OCI-LY7 (cell line): ENCODE data around the gene MRPS23. TPM values are rescaled to one million over a fixed set of nuclear protein-coding genes. Genes with fewer than 3 reads are reported as not detected.

Experiments used
- BruUV-seq: library from RNA; stranded (reverse); fragments of 400-500 nt; replicated peaks from 2 replicates; lab custom pipeline; 2021; lab: Mats Ljungman, UMichigan
- CTCF ChIA-PET: fragments of 300-600 bp; sonication (Branson Sonifier 250); formaldehyde crosslinking; loops from one replicate; lab custom pipeline; 2022; ENCODE audit warnings: antibody characterized with exemption; ENCODE audit not compliant: unreplicated experiment; lab: Charles Lee
- POLR2A ChIA-PET: fragments of 300-600 bp; sonication (Branson Sonifier 250); formaldehyde crosslinking; loops from one replicate; lab custom pipeline; 2022; ENCODE audit warnings: antibody characterized with exemption; lab: Charles Lee
- DNase-seq: peaks from one replicate; pipeline ENCODE4 v3.0.0-alpha.2; 2015; ENCODE audit warnings: low spot score
- H2AFZ ChIP-seq: fragments of 200-600 bp; sonication (generic), shearing (Covaris generic); 2 replicates; pipeline ENCODE4 v1.6.1; 2014; ENCODE audit warnings: mild to moderate bottlenecking, antibody characterized with exemption, low read length, moderate library complexity
- H3K27ac ChIP-seq: fragments of 200-600 bp; sonication (generic); 2 replicates; pipeline ENCODE4 v1.5.1; 2014; ENCODE audit warnings: mixed run types, low read depth, mild to moderate bottlenecking, moderate library complexity, low read length, inconsistent platforms; ENCODE audit not compliant: poor library complexity, severe bottlenecking
- H3K36me3 ChIP-seq: fragments of 200-600 bp; sonication (generic); 2 replicates; pipeline ENCODE4 v1.6.1; 2014; ENCODE audit warnings: mild to moderate bottlenecking, antibody characterized with exemption, low read length, moderate library complexity, mixed read lengths; ENCODE audit not compliant: insufficient read depth
- H3K4me1 ChIP-seq: fragments of 200-600 bp; sonication (generic); 2 replicates; pipeline ENCODE4 v1.5.1; 2014; ENCODE audit warnings: mild to moderate bottlenecking, low read length; ENCODE audit not compliant: insufficient read depth, poor library complexity, severe bottlenecking
- H3K4me2 ChIP-seq: fragments of 200-600 bp; sonication (generic); 2 replicates; pipeline ENCODE4 v1.6.1; 2014; ENCODE audit warnings: mild to moderate bottlenecking, low read length
- H3K4me3 ChIP-seq: fragments of 200-600 bp; sonication (generic); 2 replicates; pipeline ENCODE4 v1.5.1; 2014; ENCODE audit warnings: mild to moderate bottlenecking, low read depth, low read length; ENCODE audit not compliant: poor library complexity, severe bottlenecking
- H3K79me2 ChIP-seq: fragments of 200-600 bp; sonication (generic); 2 replicates; pipeline ENCODE4 v1.6.1; 2016; ENCODE audit warnings: low read depth, mild to moderate bottlenecking, low read length, moderate library complexity, mixed read lengths; ENCODE audit not compliant: insufficient read depth
- H3K9me2 ChIP-seq: fragments of 200-600 bp; sonication (generic); 2 replicates; pipeline ENCODE4 v1.6.1; 2016; ENCODE audit warnings: mild to moderate bottlenecking, low read length, mixed read lengths; ENCODE audit not compliant: insufficient read depth
- H3K9me3 ChIP-seq: fragments of 200-600 bp; sonication (generic); 2 replicates; pipeline ENCODE4 v1.6.1; 2014; ENCODE audit warnings: mild to moderate bottlenecking, mixed run types, low read length, mixed read lengths
- H4K20me1 ChIP-seq: fragments of 200-600 bp; sonication (generic); 2 replicates; pipeline ENCODE4 v1.6.1; 2014; ENCODE audit warnings: mild to moderate bottlenecking, antibody characterized with exemption, low read length, moderate library complexity, mixed read lengths; ENCODE audit not compliant: insufficient read depth
- CTCF ChIP-seq: fragments of 200-600 bp; sonication (generic); conservative IDR thresholded peaks from 2 replicates; pipeline ENCODE4 v1.5.1; 2014; ENCODE audit warnings: mild to moderate bottlenecking, antibody characterized with exemption, low read length, moderate library complexity, mixed read lengths
- EZH2phosphoT487 ChIP-seq: fragments of 200-600 bp; sonication (generic); IDR thresholded peaks from 2 replicates; pipeline ENCODE4 v1.6.1; 2018; ENCODE audit warnings: low read depth, borderline replicate concordance, mild to moderate bottlenecking, mixed run types, antibody characterized with exemption, low read length, moderate library complexity, mixed read lengths
- intact Hi-C: fragments of 100-400 bp; cut with micrococcal nuclease; formaldehyde crosslinking; loops from one replicate; pipeline ENCODE4 v1.10.0; 2022; ENCODE audit not compliant: unreplicated experiment
- total RNA-seq, 2 experiments: library from RNA; depleted of rRNA in 1 of 2; stranded (reverse); fragments of >200 nt in 1 of 2; shearing (Covaris generic) in 1 of 2; gene quantifications; 2 replicates each; pipeline ENCODE4 v1.2.3, GENCODE V29; 2014 to 2022

MRPS23 gene
- total RNA-seq, 2 experiments from 2014 or later, result 50.3 to 73.5 TPM

GRCh38 chr17:57888311-57889216 is 38.7 kb upstream of the MRPS23 start:
- H3K36me3 ChIP-seq, result no peaks in the 10 kb centered on the region
- intact Hi-C loops, result no loop called here
- no peaks in the 10 kb centered on the region for H3K9me2 ChIP-seq
- no peak overlapping the region for H3K4me3 ChIP-seq
- TF ChIP-seq EZH2phosphoT487, result no peak
- no peak for TF ChIP-seq CTCF
- CTCF ChIA-PET, result no interaction called here
- BruUV-seq, result no TSS peak
- no peak overlapping the region for H3K27ac ChIP-seq
- H3K4me1 ChIP-seq, result no peaks in the 10 kb centered on the region
- no peak overlapping the region for H2AFZ ChIP-seq
- POLR2A ChIA-PET, result no interaction called here
- H3K9me3 ChIP-seq, result no peaks in the 10 kb centered on the region
- H3K79me2 ChIP-seq, result no peaks in the 10 kb centered on the region
- no peak for DNase-seq
- H4K20me1 ChIP-seq, result no peaks in the 10 kb centered on the region
- no peak overlapping the region for H3K4me2 ChIP-seq

GRCh38 chr17:57887161-57887560 is 37.3 kb upstream of the MRPS23 start:
- H3K9me2 ChIP-seq, result no peaks in the 10 kb centered on the region
- H2AFZ ChIP-seq, result no peak overlapping the region
- CTCF ChIA-PET, result no interaction called here
- H3K27ac ChIP-seq, result no peak overlapping the region
- H3K4me1 ChIP-seq, result no peaks in the 10 kb centered on the region
- H3K9me3 ChIP-seq, result no peaks in the 10 kb centered on the region
- no peaks in the 10 kb centered on the region for H3K79me2 ChIP-seq
- POLR2A ChIA-PET, result interaction anchor here (0.7 kb wide), 2 partner anchors 139 to 1572 kb away, joined by 3 to 10 read pairs; no protein-coding TSS in a partner anchor
- H4K20me1 ChIP-seq, result no peaks in the 10 kb centered on the region
- H3K4me3 ChIP-seq, result no peak overlapping the region
- BruUV-seq, result no TSS peak
- no peak overlapping the region for H3K4me2 ChIP-seq
- DNase-seq, result no peak
- no peaks in the 10 kb centered on the region for H3K36me3 ChIP-seq
- TF ChIP-seq EZH2phosphoT487 (no peak), CTCF (no peak)
- intact Hi-C loops, result no loop called here

GRCh38 chr17:57886020-57886419 is 36.2 kb upstream of the MRPS23 start:
- Histone ChIP-seq H3K27ac (no peak overlapping the region), H3K4me3 (no peak overlapping the region), H4K20me1 (no peaks in the 10 kb centered on the region), H3K4me1 (no peaks in the 10 kb centered on the region), H3K79me2 (no peaks in the 10 kb centered on the region), H3K36me3 (no peaks in the 10 kb centered on the region), H3K4me2 (no peak overlapping the region), H2AFZ (no peak overlapping the region), H3K9me3 (no peaks in the 10 kb centered on the region), H3K9me2 (no peaks in the 10 kb centered on the region)
- no peak for TF ChIP-seq CTCF
- no peak for TF ChIP-seq EZH2phosphoT487
- CTCF ChIA-PET, result no interaction called here
- BruUV-seq, result no TSS peak
- POLR2A ChIA-PET, result no interaction called here
- intact Hi-C loops, result no loop called here
- no peak for DNase-seq
